ENCODE measurements around the gene FSTL3. TPM values are rescaled to one million over a fixed set of nuclear protein-coding genes. Genes with fewer than 3 reads are reported as not detected.

The FSTL3 gene
- total and polyA plus RNA-seq, 2 of the 13 experiments (the other 11 are each of a cell fraction or from before 2014, with no cell fraction given), result 13.5 to 15.6 TPM

GRCh38 chr19:722553-723101 lies 46.4 kb downstream of the FSTL3 start:
- POLR2A ChIA-PET, result interaction anchor here (1.8 kb wide), 1 partner anchor 19 kb away, joined by 6 read pairs; no protein-coding TSS in a partner anchor
- in situ Hi-C loops (cut with HindIII; ENCODE audit: extremely low pct_ligation_motif_present, low pct_unique_long_range_greater_than_20kb), result no loop called here
- TF ChIP-seq ZMYM3 (CRISPR knock-in tag; IDR thresholded peaks at IDR 0.05), result peak; percentile 61; the same call in 1 of the 2 replicates
- TF ChIP-seq PAX8 (CRISPR knock-in tag; IDR thresholded peaks at IDR 0.05; ENCODE audit: borderline replicate concordance), result no peak
- TF ChIP-seq THRA (CRISPR knock-in tag; IDR thresholded peaks at IDR 0.05; ENCODE audit: borderline replicate concordance), result no peak
- TF ChIP-seq ZNF674 (CRISPR knock-in tag; IDR thresholded peaks at IDR 0.05; ENCODE audit: low read depth), result no peak
- no peak for TF ChIP-seq ETV6 (CRISPR knock-in tag; conservative IDR thresholded peaks at IDR 0.05)
- no peak for TF ChIP-seq ONECUT2 (CRISPR knock-in tag; IDR thresholded peaks at IDR 0.05)
- TF ChIP-seq ZNF687 (CRISPR knock-in tag; IDR thresholded peaks at IDR 0.05), result peak; percentile 19; the same call in 1 of the 2 replicates
- no peak for TF ChIP-seq NONO (IDR thresholded peaks at IDR 0.05)
- TF ChIP-seq NONO (CRISPR knock-in tag; conservative IDR thresholded peaks at IDR 0.05), result no peak
- TF ChIP-seq ZNF18 (CRISPR knock-in tag; IDR thresholded peaks at IDR 0.05; ENCODE audit: insufficient replicate concordance), result no peak
- peak; percentile 92 for TF ChIP-seq RFX5 (IDR thresholded peaks at IDR 0.05; ENCODE audit: low read depth, low read length)
- no peak for TF ChIP-seq BCL3 (CRISPR knock-in tag; IDR thresholded peaks at IDR 0.05)
- peak; percentile 49 for TF ChIP-seq RARA (CRISPR knock-in tag; IDR thresholded peaks at IDR 0.05)
- TF ChIP-seq THAP8 (CRISPR knock-in tag; IDR thresholded peaks at IDR 0.05; ENCODE audit: borderline replicate concordance), result no peak
- TF ChIP-seq ZNF670 (CRISPR knock-in tag; IDR thresholded peaks at IDR 0.05; ENCODE audit: borderline replicate concordance), result no peak
- TF ChIP-seq ZNF329 (CRISPR knock-in tag; IDR thresholded peaks at IDR 0.05; ENCODE audit: low read depth), result peak; percentile 100

More at GRCh38 chr19:722553-723101, 46.4 kb downstream of the FSTL3 start:
- Histone ChIP-seq H2AFZ (ENCODE audit: low read length) (no peak overlapping the region), H3K4me1 (ENCODE audit: insufficient read depth, low read length) (peaks cover 37% of the 10 kb centered on the region), H3K4me2 (ENCODE audit: low read depth, low read length) (no peak overlapping the region), H3K4me3 (replicated peaks in 1 of 3; ENCODE audit: insufficient read depth in 1 of 3, low read depth in 2 of 3, low read length in 3 of 3) (no peak overlapping the region), H3K9me3 (ENCODE audit: low read length) (no peaks in the 10 kb centered on the region), H3K36me3 (replicated peaks in 1 of 2; ENCODE audit: control insufficient read depth in 1 of 2, insufficient read depth in 2 of 2, low read length in 2 of 2) (no peaks in the 10 kb centered on the region), H4K20me1 (ENCODE audit: insufficient read depth, low read length) (no peaks in the 10 kb centered on the region), H3K9ac (ENCODE audit: insufficient read depth, low read depth, low read length) (no peak overlapping the region), H3K79me2 (ENCODE audit: insufficient read depth, low read length) (no peaks in the 10 kb centered on the region), H3K27ac (ENCODE audit: extremely low read length, insufficient read depth, low read length) (no peak overlapping the region), H3K27me3 (ENCODE audit: control insufficient read depth in 1 of 2, insufficient read depth in 2 of 2, low read length in 2 of 2) (no peaks in the 10 kb centered on the region)
- 52% methylated on average over 16 of the region's 17 CpGs for WGBS (ENCODE audit: low lambda C conversion rate)
- intact Hi-C loops (cut with micrococcal nuclease; ENCODE audit: unreplicated experiment), result no loop called here
- CTCF ChIA-PET (ENCODE audit: low intra/inter-chr PET ratio, low total read pairs), result no interaction called here
- FAIRE-seq (no peak), ATAC-seq (no peak), DNase-seq (ENCODE audit: low spot score) (no peak)
- no TSS peak for BruUV-seq (replicated peaks)

All from HepG2 (cell line).